ENCODE results near the gene BICDL2. TPM values are rescaled to one million over a fixed set of nuclear protein-coding genes. Genes with fewer than 3 reads are reported as not detected.

The BICDL2 gene
- total and polyA plus RNA-seq, 2 of the 4 experiments (the other 2 are of a cell fraction): 0.17 to 0.18 TPM

- Histone ChIP-seq H3K79me1 (ENCODE audit: low read depth in 1 of 2, low read length in 2 of 2) (peaks cover 0 to 27% of the 10 kb centered on the region in 2 experiments; a peak in 2 of 4 replicates), H3K9me3 (ENCODE audit: control insufficient read depth, insufficient read depth, low read length) (no peaks in the 10 kb centered on the region), H2AK9ac (replicated peaks; ENCODE audit: low read depth, low read length, poor library complexity) (peak overlapping the region; percentile 93), H3K36me3 (ENCODE audit: control insufficient read depth, insufficient read depth, low read length) (peaks cover 22% of the 10 kb centered on the region), H3K4me1 (ENCODE audit: control insufficient read depth, insufficient read depth, low read length) (peaks cover 11% of the 10 kb centered on the region), H2AK5ac (ENCODE audit: low read depth, low read length) (peak overlapping the region; percentile 99), H3K27me3 (ENCODE audit: control insufficient read depth, insufficient read depth, low read length) (no peaks in the 10 kb centered on the region), H3K14ac (replicated peaks; ENCODE audit: low read depth, low read length) (peak overlapping the region; percentile 97), H2BK15ac (ENCODE audit: low read depth, low read length) (peak overlapping the region; percentile 87; the same call in 1 of the 3 replicates), H2AFZ (replicated peaks; ENCODE audit: low read length, poor library complexity) (peak overlapping the region; percentile 90), H2BK5ac (ENCODE audit: low read depth, low read length, poor library complexity, severe bottlenecking) (peak overlapping the region; percentile 99), H4K8ac (ENCODE audit: low read depth in 2 of 2, low read length in 2 of 2) (peak overlapping the region; percentile 98), H3K56ac (ENCODE audit: extremely low read depth, insufficient read depth, low read length) (peak overlapping the region; percentile 100), H2BK120ac (ENCODE audit: low read depth, low read length) (peak overlapping the region; percentile 93), H4K91ac (ENCODE audit: insufficient read depth, low read depth, low read length) (peak overlapping the region; percentile 99), H3K4me3 (ENCODE audit: insufficient read depth, low read depth, low read length) (peak overlapping the region; percentile 57), H2BK20ac (ENCODE audit: low read depth, low read length) (peak overlapping the region; percentile 53; the same call in 1 of the 2 replicates), H3K23ac (ENCODE audit: low read depth, low read length) (peak overlapping the region; percentile 99), H3K4me2 (ENCODE audit: low read depth, low read length) (peak overlapping the region; percentile 95), H3K18ac (ENCODE audit: low read depth, low read length) (peak overlapping the region; percentile 96), H3K9me1 (ENCODE audit: insufficient read depth, low read length) (no peaks in the 10 kb centered on the region), H3K9ac (ENCODE audit: low read depth, low read length) (peak overlapping the region; percentile 99), H4K5ac (ENCODE audit: low read depth, low read length) (peak overlapping the region; percentile 90), H3K27ac (ENCODE audit: insufficient read depth, low read length) (peak overlapping the region; percentile 100), H3K4ac (ENCODE audit: low read depth, low read length) (peak overlapping the region; percentile 99), H4K20me1 (ENCODE audit: insufficient read depth, low read length) (peaks cover 34% of the 10 kb centered on the region)
- BruUV-seq (replicated peaks): no TSS peak
- DNase-seq (peak; percentile 66), ATAC-seq (ENCODE audit: low read depth) (peak; percentile 0)
- TF ChIP-seq MAZ (IDR thresholded peaks at IDR 0.05; ENCODE audit: borderline replicate concordance, low read depth, low read length): no peak; the same call in 1 of the 2 replicates
- TF ChIP-seq CTCF (conservative IDR thresholded peaks at IDR 0.05; ENCODE audit: low read depth, low read length): no peak
- TF ChIP-seq NFE2L2 (IDR thresholded peaks at IDR 0.05; ENCODE audit: low read depth, low read length): no peak
- no peak for TF ChIP-seq SMC3 (IDR thresholded peaks at IDR 0.05; ENCODE audit: low read depth, low read length)
- TF ChIP-seq BHLHE40 (IDR thresholded peaks at IDR 0.05; ENCODE audit: low read depth, low read length): no peak
- no peak for TF ChIP-seq RAD21 (IDR thresholded peaks at IDR 0.05; ENCODE audit: low read length)
- no peak for TF ChIP-seq USF2 (IDR thresholded peaks at IDR 0.05; ENCODE audit: low read depth, low read length)
- TF ChIP-seq FOS (IDR thresholded peaks at IDR 0.05; ENCODE audit: low read depth, low read length): no peak
- TF ChIP-seq CHD1 (IDR thresholded peaks at IDR 0.05; ENCODE audit: low read depth, low read length): no peak
- no peak for TF ChIP-seq CEBPB (IDR thresholded peaks at IDR 0.05; ENCODE audit: low read depth, low read length)
- TF ChIP-seq POLR2A (IDR thresholded peaks at IDR 0.05; ENCODE audit: low read depth, low read length): no peak
- no peak for TF ChIP-seq ELK1 (IDR thresholded peaks at IDR 0.05; ENCODE audit: borderline replicate concordance, low read depth, low read length)
- no peak for TF ChIP-seq MXI1 (IDR thresholded peaks at IDR 0.05; ENCODE audit: borderline replicate concordance, low read depth, low read length)
- intact Hi-C loops (cut with micrococcal nuclease) (no loop called here), in situ Hi-C loops (cut with MboI; ENCODE audit: low sequenced_read_pairs) (no loop called here), dilution Hi-C loops (cut with HindIII; ENCODE audit: low sequenced_read_pairs, unreplicated experiment) (no loop called here)
- ChIA-PET POLR2A (ENCODE audit: unreplicated experiment) (interaction anchor here (0.5 to 1.4 kb wide), 3 partner anchors 11 to 110 kb away, joined by 3 to 5 read pairs (median 3); partner anchors contain the start of gene CLDN9), CTCF (interaction anchor here (0.9 to 1.1 kb wide), 2 partner anchors 8 to 106 kb away, joined by 3 to 6 read pairs; no protein-coding TSS in a partner anchor)
- WGBS, 2 experiments (ENCODE audit: extremely low coverage in 2 of 2, insufficient read length in 1 of 2): no CpG with 5 or more reads among the region's 6 CpGs
Measured at GRCh38 chr16:3023415-3023668, 13.4 kb downstream of the BICDL2 start.

Data from IMR-90 (cell line).